Measurements from ENCODE around the gene ZMAT3. TPM values are rescaled to one million over a fixed set of nuclear protein-coding genes. Genes with fewer than 3 reads are reported as not detected.
"Not testable (repeated sequence)": the region's sequence is repeated elsewhere in the genome, so short reads cannot be mapped to it uniquely, and the experiment has no call there.

Gene ZMAT3, protein sequence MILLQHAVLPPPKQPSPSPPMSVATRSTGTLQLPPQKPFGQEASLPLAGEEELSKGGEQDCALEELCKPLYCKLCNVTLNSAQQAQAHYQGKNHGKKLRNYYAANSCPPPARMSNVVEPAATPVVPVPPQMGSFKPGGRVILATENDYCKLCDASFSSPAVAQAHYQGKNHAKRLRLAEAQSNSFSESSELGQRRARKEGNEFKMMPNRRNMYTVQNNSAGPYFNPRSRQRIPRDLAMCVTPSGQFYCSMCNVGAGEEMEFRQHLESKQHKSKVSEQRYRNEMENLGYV
- total RNA-seq = 10 to 100 TPM in 2 of 4 donors, 1 to 10 TPM in 2; 8.3 to 11.7 (median 10.0) TPM

GRCh38 chr3:179071323-179072099 lies at the start of gene ZMAT3:
TSS of gene ZMAT3 (minus strand) at chr3:179071809. CDS start at chr3:179067752, 4,057 bp downstream.
- Histone ChIP-seq H3K9me3 (no peaks in the 10 kb centered on the region), H3K4me3 (peak within 1 kb of the TSS; percentile 72 to 95 (median 92)), H3K4me1 (peaks cover 0 to 20% (median 4%) of the 10 kb centered on the region in 4 donors), H3K27me3 (no peaks in the 10 kb centered on the region), H3K36me3 (peaks cover 0 to 9% (median 0%) of the 10 kb centered on the region in 3 donors), H3K27ac (peak within 1 kb of the TSS; percentile 81 to 93 (median 92))
- peak; percentile 49 to 60 for TF ChIP-seq POLR2A (IDR thresholded peaks at IDR 0.05)
- TF ChIP-seq, protein P1, sequence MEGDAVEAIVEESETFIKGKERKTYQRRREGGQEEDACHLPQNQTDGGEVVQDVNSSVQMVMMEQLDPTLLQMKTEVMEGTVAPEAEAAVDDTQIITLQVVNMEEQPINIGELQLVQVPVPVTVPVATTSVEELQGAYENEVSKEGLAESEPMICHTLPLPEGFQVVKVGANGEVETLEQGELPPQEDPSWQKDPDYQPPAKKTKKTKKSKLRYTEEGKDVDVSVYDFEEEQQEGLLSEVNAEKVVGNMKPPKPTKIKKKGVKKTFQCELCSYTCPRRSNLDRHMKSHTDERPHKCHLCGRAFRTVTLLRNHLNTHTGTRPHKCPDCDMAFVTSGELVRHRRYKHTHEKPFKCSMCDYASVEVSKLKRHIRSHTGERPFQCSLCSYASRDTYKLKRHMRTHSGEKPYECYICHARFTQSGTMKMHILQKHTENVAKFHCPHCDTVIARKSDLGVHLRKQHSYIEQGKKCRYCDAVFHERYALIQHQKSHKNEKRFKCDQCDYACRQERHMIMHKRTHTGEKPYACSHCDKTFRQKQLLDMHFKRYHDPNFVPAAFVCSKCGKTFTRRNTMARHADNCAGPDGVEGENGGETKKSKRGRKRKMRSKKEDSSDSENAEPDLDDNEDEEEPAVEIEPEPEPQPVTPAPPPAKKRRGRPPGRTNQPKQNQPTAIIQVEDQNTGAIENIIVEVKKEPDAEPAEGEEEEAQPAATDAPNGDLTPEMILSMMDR (IDR thresholded peaks at IDR 0.05) = no peak
- peak; percentile 82 to 94 (median 89) for DNase-seq

- H3K4me3 ChIP-seq = no peak overlapping the region
- no peaks in the 10 kb centered on the region for H3K36me3 ChIP-seq
- TF ChIP-seq POLR2A (IDR thresholded peaks at IDR 0.05) = no peak
- no peaks in the 10 kb centered on the region for H3K4me1 ChIP-seq
- no peaks in the 10 kb centered on the region for H3K9me3 ChIP-seq
- no peak for DNase-seq
- no peak overlapping the region for H3K27ac ChIP-seq
- no peaks in the 10 kb centered on the region for H3K27me3 ChIP-seq
Measured at GRCh38 chr3:179116816-179117215, 45.2 kb upstream of the ZMAT3 start.

DNA sequence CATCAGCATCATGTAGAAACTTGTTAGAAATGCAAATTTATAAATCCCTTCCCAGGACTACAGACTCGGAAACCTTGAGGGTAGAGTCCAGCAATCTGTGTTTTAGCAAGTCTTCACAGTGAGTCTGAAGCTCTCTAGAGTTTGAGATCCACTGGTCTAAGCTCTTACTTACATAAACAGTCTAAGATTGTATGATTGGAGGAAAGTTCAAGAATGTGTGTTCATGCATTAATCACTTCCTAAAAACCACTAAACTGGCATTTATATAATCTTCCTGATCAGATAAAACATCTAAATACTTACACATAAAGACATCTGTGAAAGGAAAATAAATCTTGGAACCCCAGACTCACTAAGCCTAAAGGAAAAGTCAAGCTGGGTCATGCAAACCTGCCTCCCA lies 43.8 kb upstream of the ZMAT3 start:
- not testable (repeated sequence) for H3K36me3 ChIP-seq, H3K27me3 ChIP-seq, DNase-seq, H3K9me3 ChIP-seq, H3K4me3 ChIP-seq, H3K4me1 ChIP-seq, H3K27ac ChIP-seq

DNA sequence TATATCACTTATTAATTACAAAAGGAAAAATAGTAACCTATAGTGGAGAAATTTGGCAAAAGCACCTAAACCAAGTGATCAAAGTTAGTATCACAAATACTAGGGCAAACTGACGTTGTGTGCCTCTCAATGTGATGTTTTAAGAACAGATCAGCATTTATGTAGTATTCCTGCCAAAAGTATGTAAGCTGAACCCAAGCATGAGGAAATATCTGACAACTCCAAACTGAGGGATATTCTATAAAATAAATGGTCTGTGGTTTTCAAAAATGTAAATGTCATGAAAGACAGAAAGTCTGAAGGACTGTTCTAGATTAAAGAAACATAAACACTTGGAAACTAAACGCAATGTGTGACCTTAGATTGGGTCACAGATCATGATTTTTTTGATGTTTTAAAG lies 42.3 kb upstream of the ZMAT3 start:
- Histone ChIP-seq H3K4me1 (no peaks in the 10 kb centered on the region), H3K36me3 (no peaks in the 10 kb centered on the region), H3K27me3 (no peaks in the 10 kb centered on the region), H3K27ac (no peak overlapping the region), H3K9me3 (no peaks in the 10 kb centered on the region), H3K4me3 (no peak overlapping the region)
- TF ChIP-seq, protein P1 (IDR thresholded peaks at IDR 0.05) = no peak
- TF ChIP-seq POLR2A (IDR thresholded peaks at IDR 0.05) = no peak
- no peak for DNase-seq

GRCh38 chr3:179108086-179108485 lies 36.5 kb upstream of the ZMAT3 start:
- H3K27ac ChIP-seq = no peak overlapping the region
- H3K4me3 ChIP-seq = no peak overlapping the region
- H3K27me3 ChIP-seq = no peaks in the 10 kb centered on the region
- no peak for TF ChIP-seq POLR2A (IDR thresholded peaks at IDR 0.05)
- TF ChIP-seq, protein P1 (IDR thresholded peaks at IDR 0.05) = no peak
- no peaks in the 10 kb centered on the region for H3K9me3 ChIP-seq
- DNase-seq = no peak
- no peaks in the 10 kb centered on the region for H3K36me3 ChIP-seq
- no peaks in the 10 kb centered on the region for H3K4me1 ChIP-seq

GRCh38 chr3:179107617-179108016 lies 36.0 kb upstream of the ZMAT3 start:
- no peak overlapping the region for H3K27ac ChIP-seq
- H3K27me3 ChIP-seq = no peaks in the 10 kb centered on the region
- H3K4me3 ChIP-seq = no peak overlapping the region
- DNase-seq = no peak
- TF ChIP-seq POLR2A (IDR thresholded peaks at IDR 0.05) = no peak
- TF ChIP-seq, protein P1 (IDR thresholded peaks at IDR 0.05) = no peak
- H3K36me3 ChIP-seq = no peaks in the 10 kb centered on the region
- H3K9me3 ChIP-seq = no peaks in the 10 kb centered on the region
- no peaks in the 10 kb centered on the region for H3K4me1 ChIP-seq

All from Peyer's patch (tissue), 4 donors.